H1 (cell line): ENCODE measurements around the gene MUC5B.

Experiments
- BCL11A ChIP-seq, 2 experiments: IDR thresholded peaks; one replicate each; pipeline ENCODE4 v1.6.1; 2011; ENCODE audit warnings: low read depth in 2 of 2, low read length in 2 of 2, mild to moderate bottlenecking in 2 of 2
- CREB1 ChIP-seq: IDR thresholded peaks from 2 replicates; pipeline ENCODE4 v1.6.1; 2012; ENCODE audit warnings: inconsistent platforms
- CTCF ChIP-seq, 3 experiments: IDR thresholded peaks; 1 replicate in 2 of 3; 2 replicates in 1 of 3; pipeline versions ENCODE4 v1.5.1 to v1.6.1; 2011; ENCODE audit warnings: low read length in 3 of 3, mild to moderate bottlenecking in 3 of 3, inconsistent platforms in 2 of 3, low read depth in 1 of 3, moderate library complexity in 1 of 3; ENCODE audit not compliant: insufficient read depth in 1 of 3; ENCODE audit errors: control extremely low read depth in 1 of 3
- EZH2 ChIP-seq: fragments of 200-600 bp; sonication (generic); IDR thresholded peaks from 2 replicates; pipeline ENCODE4 v1.7.1; 2012; ENCODE audit warnings: low read depth, mild to moderate bottlenecking, moderate library complexity, low read length, inconsistent platforms; ENCODE audit not compliant: severe bottlenecking
- KDM5A ChIP-seq: fragments of 200-600 bp; IDR thresholded peaks from 2 replicates; pipeline ENCODE4 v1.7.1; 2012; ENCODE audit warnings: mild to moderate bottlenecking, low read length, inconsistent platforms, mixed read lengths
- MAX ChIP-seq: IDR thresholded peaks from 2 replicates; pipeline ENCODE4 v1.6.1; 2012; ENCODE audit warnings: inconsistent platforms
- POLR2A ChIP-seq, 2 experiments: IDR thresholded peaks; 1 replicate in 1 of 2; 2 replicates in 1 of 2; pipeline ENCODE4 v1.6.1; 2011; ENCODE audit warnings: low read depth in 2 of 2, low read length in 2 of 2, mild to moderate bottlenecking in 2 of 2; ENCODE audit errors: control extremely low read depth in 1 of 2
- POLR2AphosphoS5 ChIP-seq: IDR thresholded peaks from 2 replicates; pipeline ENCODE4 v1.6.1; 2011; ENCODE audit warnings: low read depth, low read length
- RAD21 ChIP-seq, 2 experiments: IDR thresholded peaks in 1 of 2; conservative IDR thresholded peaks in 1 of 2; 2 replicates each; pipeline ENCODE4 v1.6.1; 2011; ENCODE audit warnings: low read depth in 2 of 2, low read length in 2 of 2, improper control_type of control experiment in 1 of 2, inconsistent platforms in 1 of 2, mild to moderate bottlenecking in 1 of 2, moderate library complexity in 1 of 2
- SIN3A ChIP-seq, 2 experiments: IDR thresholded peaks in 1 of 2; conservative IDR thresholded peaks in 1 of 2; 2 replicates each; pipeline ENCODE4 v1.6.1; 2011 to 2012; ENCODE audit warnings: low read length in 2 of 2, improper control_type of control experiment in 1 of 2, low read depth in 1 of 2, mild to moderate bottlenecking in 1 of 2
- TAF1 ChIP-seq: IDR thresholded peaks from 2 replicates; pipeline ENCODE4 v1.6.1; 2011; ENCODE audit warnings: mild to moderate bottlenecking, low read depth, low read length

GRCh38 chr11:1218788-1219445 is 3.9 kb upstream of the MUC5B start:
- TF ChIP-seq POLR2A (IDR thresholded peaks at IDR 0.05; ENCODE audit: control extremely low read depth in 1 of 2, low read depth in 2 of 2, low read length in 2 of 2) (no peak), CTCF (IDR thresholded peaks at IDR 0.05; ENCODE audit: control extremely low read depth in 1 of 3, insufficient read depth in 1 of 3, low read depth in 1 of 3, low read length in 3 of 3) (no peak), POLR2AphosphoS5 (no peak), EZH2 (no peak), TAF1 (no peak), CREB1 (no peak), SIN3A (conservative IDR thresholded peaks at IDR 0.05 in 1 of 2, IDR thresholded peaks at IDR 0.05 in 1 of 2; ENCODE audit: low read depth in 1 of 2, low read length in 2 of 2) (no peak), KDM5A (no peak), RAD21 (IDR thresholded peaks at IDR 0.05 in 1 of 2, conservative IDR thresholded peaks at IDR 0.05 in 1 of 2; ENCODE audit: low read depth in 2 of 2, low read length in 2 of 2) (no peak), BCL11A (IDR thresholded peaks at IDR 0.05; ENCODE audit: low read depth in 2 of 2, low read length in 2 of 2) (no peak), MAX (no peak)
